HG03039 (cell line): ENCODE data around the gene C14orf180.
"Not testable (repeated sequence)": the region's sequence is repeated elsewhere in the genome, so short reads cannot be mapped to it uniquely, and the experiment has no call there.

Experiments
- ATAC-seq: cut with Tn5 transposase; IDR thresholded peaks from one replicate; pipeline ENCODE4 v1.9.1; 2021; ENCODE audit warnings: mild to moderate bottlenecking, moderate library complexity; ENCODE audit not compliant: unreplicated experiment

Gene C14orf180

GRCh38 chr14:104604458-104605449 is 25.2 kb downstream of the C14orf180 start, which contains the start of gene TMEM179:
TSS of gene TMEM179 (minus strand) at chr14:104604772. CDS start at chr14:104604741, 31 bp downstream.
- no peak for ATAC-seq

GRCh38 chr14:104609666-104610065 is 30.1 kb downstream of the C14orf180 start:
- ATAC-seq = no peak

DNA sequence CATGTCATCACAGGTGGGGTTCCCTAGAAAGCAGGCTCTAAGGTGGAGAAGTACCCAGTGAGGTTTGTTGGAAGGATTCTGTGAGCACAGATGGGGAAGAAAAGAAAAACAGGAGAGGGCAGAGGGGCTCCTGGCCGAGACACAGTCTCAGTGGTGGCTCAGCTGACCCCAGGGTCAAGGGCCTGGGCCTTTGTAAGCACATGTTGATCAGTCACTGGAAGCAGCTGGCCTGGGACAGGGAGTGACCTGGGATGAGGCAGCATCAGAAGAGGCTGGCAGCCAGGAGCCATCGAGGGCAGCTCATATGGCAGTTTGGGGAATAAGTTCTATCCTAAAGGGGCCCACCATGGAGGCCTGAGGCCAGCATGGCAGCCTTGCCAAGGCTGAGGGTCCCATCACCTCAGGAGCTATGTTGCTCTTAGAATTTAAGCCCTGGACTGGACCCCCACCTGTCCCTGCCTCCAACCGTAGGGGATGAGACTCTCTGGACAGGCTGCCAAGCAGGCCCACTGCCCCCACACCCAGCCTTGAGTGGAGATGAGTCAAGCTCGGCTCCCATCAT is 31.3 kb downstream of the C14orf180 start:
- ATAC-seq = no peak

GRCh38 chr14:104611881-104612280 is 32.3 kb downstream of the C14orf180 start:
- ATAC-seq = no peak

- ATAC-seq = no peak
Measured at GRCh38 chr14:104614126-104614812, 34.7 kb downstream of the C14orf180 start.

DNA sequence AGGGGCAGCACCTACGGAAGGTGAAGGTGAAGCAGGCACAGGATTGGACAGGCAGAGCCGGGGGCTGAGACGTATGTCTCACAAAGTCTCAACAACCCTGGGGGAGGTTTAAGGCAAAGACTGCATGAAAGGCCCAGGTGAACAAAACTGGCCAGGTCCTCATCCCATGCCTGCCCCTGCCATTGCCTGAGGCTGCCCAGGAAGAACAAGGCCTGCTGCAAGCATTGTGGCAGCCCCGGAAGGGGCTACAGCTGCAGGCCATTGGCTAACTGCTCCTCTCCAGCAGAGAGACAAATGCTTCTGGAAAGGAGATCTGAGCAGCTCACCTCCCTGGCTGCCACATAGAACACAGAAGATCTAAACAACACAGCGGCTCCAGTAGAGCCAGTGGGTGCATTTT is 45.4 kb downstream of the C14orf180 start:
- no peak for ATAC-seq

DNA sequence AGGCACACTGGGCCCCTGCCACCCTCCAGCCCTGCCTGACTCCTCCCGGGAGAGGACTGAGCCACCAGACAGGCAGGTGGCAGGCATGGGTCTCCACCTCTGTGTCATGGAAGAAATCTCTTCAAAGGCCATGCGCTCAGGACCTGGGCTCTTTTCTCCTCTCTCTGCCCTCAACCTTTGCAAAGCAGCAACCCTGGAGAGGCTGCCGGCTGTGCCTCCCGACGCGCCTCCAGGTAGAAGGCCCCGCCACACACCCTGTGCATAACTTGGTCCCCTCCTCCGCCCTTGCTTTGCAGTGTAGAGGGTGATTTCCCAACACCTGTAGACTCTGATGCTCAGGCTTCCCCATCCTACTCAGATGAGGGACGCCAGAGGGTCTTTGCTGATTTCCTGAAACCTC is 53.2 kb downstream of the C14orf180 start:
- no peak for ATAC-seq

- ATAC-seq = no peak
Measured at GRCh38 chr14:104633276-104634137, 53.9 kb downstream of the C14orf180 start.

DNA sequence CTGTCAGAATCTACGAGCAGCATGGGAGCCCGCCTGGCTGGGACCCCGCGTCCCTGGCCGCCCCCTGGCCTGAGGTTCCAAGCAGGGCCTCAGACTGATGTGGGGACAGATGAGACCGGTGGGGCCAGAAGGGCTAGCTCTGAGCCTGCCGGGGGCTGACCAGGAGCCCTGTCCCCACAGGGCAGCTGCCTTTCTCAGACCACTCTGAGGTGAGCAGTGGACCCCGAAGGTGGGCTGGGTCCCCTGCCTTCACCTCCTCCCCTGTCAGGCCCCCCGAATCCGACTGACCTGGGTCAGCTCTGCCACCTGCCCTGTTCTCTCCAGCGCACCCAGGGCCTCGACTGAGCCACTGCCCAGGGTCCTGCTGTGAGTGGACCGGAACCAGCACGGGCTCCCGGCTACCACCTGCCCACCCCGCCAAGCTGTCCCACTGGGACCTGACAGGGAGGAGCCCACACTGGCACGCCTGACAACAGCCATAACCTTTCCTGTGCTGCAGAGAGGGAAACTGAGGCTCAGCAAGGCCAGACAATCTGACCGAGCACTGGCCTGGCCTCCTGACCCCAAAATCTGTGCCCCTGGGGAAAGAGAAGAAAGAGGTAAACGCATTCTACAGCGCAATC is 54.7 kb downstream of the C14orf180 start:
- ATAC-seq = no peak

DNA sequence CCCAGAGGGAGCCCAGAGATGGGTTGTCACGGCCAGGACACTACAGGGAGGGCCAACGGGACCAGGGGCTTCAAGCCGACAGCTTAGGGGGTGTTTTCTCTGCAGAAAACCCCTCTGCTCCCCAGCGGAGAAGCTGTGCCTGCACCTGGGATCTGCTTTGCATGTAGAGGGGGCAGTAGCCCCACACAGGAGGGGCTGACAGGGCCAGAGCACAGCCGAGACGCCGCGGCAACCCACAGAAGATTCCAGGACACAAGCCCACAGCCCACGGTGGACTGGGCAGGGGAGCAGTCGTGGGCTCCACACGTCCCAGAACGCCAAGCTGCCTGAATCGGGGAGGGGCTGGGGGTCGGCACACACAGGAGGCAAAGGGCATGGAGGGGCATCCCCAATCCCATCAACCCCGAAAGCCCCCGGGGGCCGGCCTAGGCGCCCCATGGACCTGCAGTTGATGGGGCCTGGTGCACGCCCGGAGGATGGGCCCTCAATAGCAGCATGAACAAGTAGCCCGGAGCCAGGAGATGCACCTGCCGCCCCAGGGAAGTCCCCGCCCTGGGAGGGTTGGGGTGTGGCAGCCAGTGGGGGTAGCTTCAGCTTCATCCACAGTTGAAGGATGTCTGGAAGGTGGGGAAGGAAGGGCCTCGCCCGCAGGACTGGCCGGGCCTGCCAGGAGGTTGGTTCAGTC is 55.5 kb downstream of the C14orf180 start:
- ATAC-seq = no peak

DNA sequence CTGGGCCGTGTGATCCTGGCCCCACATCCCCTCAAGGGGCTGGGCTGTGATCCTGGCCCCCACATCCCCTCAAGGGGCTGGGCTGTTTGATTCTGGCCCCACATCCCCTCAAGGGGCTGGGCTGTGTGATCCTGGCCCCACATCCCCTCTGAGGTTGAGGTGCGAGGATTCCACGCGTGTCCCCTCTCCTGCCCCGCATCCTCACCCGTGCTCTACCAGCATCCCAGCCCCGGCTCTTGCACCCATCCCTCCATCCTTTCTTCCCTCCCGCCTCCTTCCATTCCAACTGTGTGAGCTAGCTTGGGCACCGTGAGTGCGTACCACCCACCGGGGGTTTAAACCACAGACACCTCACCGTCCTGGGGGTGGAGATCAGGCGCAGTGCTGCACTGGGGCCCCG is 56.2 kb downstream of the C14orf180 start:
- no peak for ATAC-seq

DNA sequence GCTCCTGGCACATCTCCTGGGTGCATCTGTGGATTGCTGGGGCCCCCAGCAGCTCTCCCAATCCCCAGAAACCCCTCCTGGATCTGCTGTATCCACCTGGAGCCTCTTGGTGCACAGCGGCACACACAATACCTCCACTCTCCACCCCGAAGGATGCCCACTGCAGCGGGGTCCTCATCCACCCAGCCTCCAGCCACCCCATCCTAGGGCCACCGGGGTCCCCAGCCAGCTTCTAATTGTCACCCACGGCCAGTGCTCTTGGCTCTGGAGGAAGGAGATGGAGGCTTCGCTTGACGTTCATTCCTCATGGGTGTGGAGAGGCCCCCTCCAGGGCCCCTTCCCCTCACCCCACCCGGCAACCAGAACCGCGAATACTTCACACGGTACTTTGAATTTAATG is 56.6 kb downstream of the C14orf180 start:
- ATAC-seq = no peak

DNA sequence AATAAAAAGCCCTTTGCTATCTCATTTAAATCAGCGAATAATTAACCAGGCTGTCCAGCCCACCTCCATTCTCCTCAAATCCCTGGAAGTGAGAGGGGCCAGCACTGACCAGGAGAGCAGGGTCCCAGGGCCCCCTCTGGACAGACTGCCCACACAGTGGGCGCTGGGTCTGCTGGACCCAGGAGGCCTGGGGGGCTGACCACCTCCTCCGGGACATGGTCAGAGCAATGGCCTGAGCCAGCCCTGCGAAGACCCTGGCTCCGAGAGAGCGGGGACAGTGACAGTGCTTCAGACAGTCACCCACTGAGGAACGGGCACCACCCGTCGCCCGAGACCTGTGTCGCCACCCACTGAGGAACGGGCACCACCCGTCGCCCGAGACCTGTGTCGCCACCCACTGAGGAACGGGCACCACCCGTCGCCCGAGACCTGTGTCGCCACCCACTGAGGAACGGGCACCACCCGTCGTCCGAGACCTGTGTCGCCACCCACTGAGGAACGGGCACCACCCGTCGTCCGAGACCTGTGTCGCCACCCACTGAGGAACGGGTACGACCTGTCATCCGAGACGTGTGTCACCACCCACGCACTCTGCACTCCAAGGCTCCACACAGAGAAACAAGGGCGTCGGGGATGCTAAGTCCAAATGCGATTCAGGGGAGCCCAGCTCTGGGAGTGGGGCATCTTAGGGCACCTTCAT is 57.4 kb downstream of the C14orf180 start:
- not testable (repeated sequence) for ATAC-seq

GRCh38 chr14:104637546-104638003 is 58.0 kb downstream of the C14orf180 start:
- ATAC-seq = no peak

DNA sequence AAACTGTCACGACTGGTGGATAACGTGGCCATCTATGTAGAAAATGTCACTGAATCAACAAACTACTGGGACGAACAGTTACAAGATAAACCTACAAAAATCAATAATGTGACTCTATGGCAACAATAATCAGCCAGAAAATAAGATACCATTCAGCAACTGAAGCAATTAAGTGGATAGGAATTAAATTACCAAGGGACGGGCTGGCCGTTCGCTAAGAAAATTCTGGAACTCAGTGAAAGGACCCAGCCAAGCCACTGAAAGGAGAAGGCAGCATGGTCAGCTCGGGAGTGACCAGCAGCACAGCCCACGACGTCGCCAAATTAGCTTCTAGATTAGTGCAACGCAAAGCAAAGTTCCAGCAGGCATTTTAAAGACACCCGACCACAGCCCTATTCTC is 58.6 kb downstream of the C14orf180 start:
- no peak for ATAC-seq

GRCh38 chr14:104638927-104639450 is 59.4 kb downstream of the C14orf180 start:
- no peak for ATAC-seq

- no peak for ATAC-seq
Measured at GRCh38 chr14:104639471-104639870, 59.9 kb downstream of the C14orf180 start.
